K562 (cell line): Measurements from ENCODE around the gene RCN2. TPM values are rescaled to one million over a fixed set of nuclear protein-coding genes. Genes with fewer than 3 reads are reported as not detected.

ENCODE experiments used
- ASH1L ChIP-seq: fragments of 450-650 bp; IDR thresholded peaks from 2 replicates; pipeline ENCODE4 v1.6.1; 2018; ENCODE audit warnings: borderline replicate concordance, mild to moderate bottlenecking, low read depth; ENCODE audit not compliant: partially characterized antibody
- ATF1 ChIP-seq, 2 experiments: fragments of 450-650 bp in 1 of 2; IDR thresholded peaks; 2 replicates each; pipeline ENCODE4 v1.6.1; 2016; ENCODE audit warnings: missing compliant biosample characterization in 1 of 2, missing genetic modification characterization in 1 of 2
- BHLHE40 ChIP-seq: IDR thresholded peaks from 2 replicates; pipeline ENCODE4 v1.6.1; 2011; ENCODE audit warnings: low read length, improper control_type of control experiment
- CHD2 ChIP-seq: IDR thresholded peaks from 2 replicates; pipeline ENCODE4 v1.6.1; 2011; ENCODE audit warnings: low read depth, low read length
- NRF1 ChIP-seq, 2 experiments: fragments of 450-650 bp; IDR thresholded peaks in 1 of 2; conservative IDR thresholded peaks in 1 of 2; 2 replicates each; pipeline ENCODE4 v1.6.1; 2014; ENCODE audit warnings: mild to moderate bottlenecking in 2 of 2
- PKNOX1 ChIP-seq: fragments of 450-650 bp; IDR thresholded peaks from 2 replicates; pipeline ENCODE4 v1.6.1; 2016
- PREB ChIP-seq: sonication (generic); formaldehyde crosslinking; IDR thresholded peaks from 2 replicates; pipeline ENCODE4 v1.8.1; 2023; ENCODE audit warnings: mild to moderate bottlenecking, missing genetic modification reagents
- RBM22 ChIP-seq: fragments of 200-400 bp; formaldehyde crosslinking; IDR thresholded peaks from 2 replicates; pipeline ENCODE4 v1.6.1; 2018; ENCODE audit warnings: low read length, low read depth; ENCODE audit not compliant: poor library complexity, severe bottlenecking
- TAL1 ChIP-seq: fragments of 450-650 bp; IDR thresholded peaks from 2 replicates; pipeline ENCODE4 v1.6.1; 2016; ENCODE audit warnings: mild to moderate bottlenecking
- TOE1 ChIP-seq, 2 experiments: fragments of 450-650 bp in 1 of 2; sonication (generic) in 1 of 2; formaldehyde crosslinking in 1 of 2; IDR thresholded peaks; 2 replicates each; pipeline versions ENCODE4 v1.7.1 to v1.8.0; 2016 to 2022; ENCODE audit warnings: borderline replicate concordance in 2 of 2, mild to moderate bottlenecking in 2 of 2, antibody characterized with exemption in 1 of 2, inconsistent platforms in 1 of 2, low read depth in 1 of 2, missing genetic modification reagents in 1 of 2, moderate library complexity in 1 of 2
- ZBTB49 ChIP-seq: sonication (generic); formaldehyde crosslinking; IDR thresholded peaks from 2 replicates; pipeline ENCODE4 v1.8.0; 2022; ENCODE audit warnings: missing genetic modification reagents, mild to moderate bottlenecking, borderline replicate concordance
- ZBTB8A ChIP-seq: fragments of 450-650 bp; IDR thresholded peaks from 2 replicates; pipeline ENCODE4 v1.6.1; 2018; ENCODE audit warnings: mild to moderate bottlenecking, moderate library complexity; ENCODE audit not compliant: partially characterized antibody
- ZFP36 ChIP-seq: fragments of 150-350 bp; IDR thresholded peaks from 2 replicates; pipeline ENCODE4 v1.6.1; 2018; ENCODE audit warnings: low read length, low read depth; ENCODE audit not compliant: partially characterized antibody
- ZNF444 ChIP-seq: fragments of 250-450 bp; sonication (Bioruptor Pico); IDR thresholded peaks from 2 replicates; pipeline ENCODE4 v1.4.0; 2020; ENCODE audit warnings: mild to moderate bottlenecking, moderate library complexity
- polyA plus RNA-seq, 8 experiments: library from polyadenylated mRNA; depleted of rRNA in 4 of 8; stranded (reverse) in 5 of 8; unstranded in 3 of 8; fragments of >200 nt; fragmentation: Nextera tagmentation in 2 of 8; fragmentation: Illumina TruSeq in 1 of 8; extraction: Ambion mirVana in 2 of 8; extraction: Trizol in 1 of 8; gene quantifications; 2 replicates each; pipeline versions ENCODE4 v1.2.1 to v1.2.3, GENCODE V29; 2011 to 2014; ENCODE audit warnings: inconsistent platforms in 1 of 8, missing spikeins in 1 of 8
- total RNA-seq, 7 experiments: library from RNA; depleted of rRNA in 6 of 7; stranded (reverse); fragments of >200 nt in 6 of 7; fragmentation: Illumina TruSeq in 2 of 7; extraction: Trizol in 2 of 7; gene quantifications; 2 replicates each; pipeline versions ENCODE4 v1.2.1 to v1.2.3, GENCODE V29; 2011 to 2021; ENCODE audit warnings: low replicate concordance in 1 of 7

RCN2 gene
- total and polyA plus RNA-seq, 9 of the 15 experiments (the other 6 are each of a cell fraction or from before 2014, with no cell fraction given) = 20.9 to 63.6 (median 52.8) TPM

- TF ChIP-seq ZBTB49 = no peak
- TF ChIP-seq ZNF444 (CRISPR knock-in tag) = no peak
- no peak for TF ChIP-seq ZBTB8A
- TF ChIP-seq CHD2 = no peak
- no peak for TF ChIP-seq PREB (CRISPR knock-in tag)
- no peak for TF ChIP-seq ASH1L
- TF ChIP-seq BHLHE40 = peak; percentile 62; the same call in 1 of the 2 replicates
- peak; percentile 56; the same call in 1 of the 2 replicates for TF ChIP-seq TOE1 (IDR thresholded peaks at IDR 0.05; ENCODE audit: borderline replicate concordance)
- TF ChIP-seq TOE1 (CRISPR knock-in tag; IDR thresholded peaks at IDR 0.05; ENCODE audit: borderline replicate concordance, low read depth) = no peak
- TF ChIP-seq RBM22 = no peak
- no peak for TF ChIP-seq ATF1 (CRISPR knock-in tag; IDR thresholded peaks at IDR 0.05)
- TF ChIP-seq ATF1 (tag; IDR thresholded peaks at IDR 0.05) = no peak
- TF ChIP-seq ZFP36 = no peak
- TF ChIP-seq PKNOX1 = peak; percentile 54
- no peak for TF ChIP-seq NRF1 (conservative IDR thresholded peaks at IDR 0.05 in 1 of 2, IDR thresholded peaks at IDR 0.05 in 1 of 2)
- no peak for TF ChIP-seq TAL1
Measured at GRCh38 chr15:76932135-76932966, 802 bp downstream of the RCN2 start (continued).
